NCI-H2107 treated with DMSO at 0.1 percent for 48 hours (cell line): ENCODE data around the gene ARF3.

Source experiments
- DNase-seq: peaks from one replicate; lab custom pipeline; 2025; ENCODE audit not compliant: unreplicated experiment; lab: John Stamatoyannopoulos, UW

Gene ARF3

GRCh38 chr12:48967991-48968390 is 10.7 kb upstream of the ARF3 start:
- no peak for DNase-seq

- DNase-seq, result no peak
Observed at GRCh38 chr12:48966177-48966895, 9.0 kb upstream of the ARF3 start.

GRCh38 chr12:48965298-48965838 is 8.1 kb upstream of the ARF3 start:
- DNase-seq, result no peak

GRCh38 chr12:48961801-48962200 is 4.5 kb upstream of the ARF3 start:
- no peak for DNase-seq

GRCh38 chr12:48961331-48961730 is 4.0 kb upstream of the ARF3 start:
- no peak for DNase-seq

- no peak for DNase-seq
Observed at GRCh38 chr12:48960834-48961233, 3.5 kb upstream of the ARF3 start.

- no peak for DNase-seq
Observed at GRCh38 chr12:48958049-48958388, 732 bp upstream of the ARF3 start.

GRCh38 chr12:48956279-48957140 is 777 bp downstream of the ARF3 start:
- peak; percentile 89 for DNase-seq

- no peak for DNase-seq
Observed at GRCh38 chr12:48954841-48955501, 2.3 kb downstream of the ARF3 start.

GRCh38 chr12:48954061-48954460 is 3.2 kb downstream of the ARF3 start:
- no peak for DNase-seq

GRCh38 chr12:48952691-48953090 is 4.6 kb downstream of the ARF3 start:
- DNase-seq, result no peak

GRCh38 chr12:48947727-48948126 is 9.6 kb downstream of the ARF3 start:
- DNase-seq, result no peak

- DNase-seq, result no peak
Observed at GRCh38 chr12:48946943-48947342, 10.3 kb downstream of the ARF3 start.

GRCh38 chr12:48946205-48946604 is 11.1 kb downstream of the ARF3 start:
- DNase-seq, result peak; percentile 60

GRCh38 chr12:48943221-48943620 is 14.1 kb downstream of the ARF3 start:
- no peak for DNase-seq

GRCh38 chr12:48940181-48940580 is 17.1 kb downstream of the ARF3 start:
- DNase-seq, result no peak

GRCh38 chr12:48938805-48939204 is 18.5 kb downstream of the ARF3 start:
- DNase-seq, result no peak

GRCh38 chr12:48937170-48937569 is 20.1 kb downstream of the ARF3 start:
- DNase-seq, result no peak

- DNase-seq, result no peak
Observed at GRCh38 chr12:48936379-48936979, 20.8 kb downstream of the ARF3 start.

- DNase-seq, result peak; percentile 38
Observed at GRCh38 chr12:48934312-48934706, 23.0 kb downstream of the ARF3 start.

GRCh38 chr12:48933664-48934311 is 23.5 kb downstream of the ARF3 start:
- DNase-seq, result no peak
